ENCODE measurements around the gene PLA2G1B. TPM values are rescaled to one million over a fixed set of nuclear protein-coding genes. Genes with fewer than 3 reads are reported as not detected.

PLA2G1B gene
- total RNA-seq, 1 donor: not detected

- Histone ChIP-seq H3K27me3 (ENCODE audit: insufficient read depth, low read length) (peaks cover 49% of the 10 kb centered on the region), H3K27ac (ENCODE audit: low read depth, low read length) (no peak overlapping the region), H3K79me2 (ENCODE audit: insufficient read depth, low read length) (no peaks in the 10 kb centered on the region), H4K20me1 (ENCODE audit: insufficient read depth, low read length) (no peaks in the 10 kb centered on the region), H3K4me3 (ENCODE audit: insufficient read depth, low read length) (no peak overlapping the region), H3K9me3 (ENCODE audit: low read depth, low read length) (no peaks in the 10 kb centered on the region), H2AFZ (ENCODE audit: low read length) (no peak overlapping the region), H3K36me3 (ENCODE audit: insufficient read depth, low read length) (no peaks in the 10 kb centered on the region), H3K4me1 (ENCODE audit: insufficient read depth, low read length) (no peaks in the 10 kb centered on the region), H3K4me2 (ENCODE audit: insufficient read depth, low read length) (no peak overlapping the region)
- DNase-seq (ENCODE audit: insufficient read length, low spot score, missing footprints): no peak
- no peak for TF ChIP-seq CTCF (IDR thresholded peaks at IDR 0.05; ENCODE audit: extremely low read depth, low read depth, low read length)
These were observed 46.1 kb upstream of the PLA2G1B start for GRCh38 chr12:120373683-120374082.

GRCh38 chr12:120370343-120371243, 43.0 kb upstream of the PLA2G1B start:
- Histone ChIP-seq H3K4me2 (ENCODE audit: insufficient read depth, low read length) (no peak overlapping the region), H3K4me3 (ENCODE audit: insufficient read depth, low read length) (no peak overlapping the region), H4K20me1 (ENCODE audit: insufficient read depth, low read length) (no peaks in the 10 kb centered on the region), H3K4me1 (ENCODE audit: insufficient read depth, low read length) (no peaks in the 10 kb centered on the region), H3K36me3 (ENCODE audit: insufficient read depth, low read length) (no peaks in the 10 kb centered on the region), H2AFZ (ENCODE audit: low read length) (no peak overlapping the region), H3K79me2 (ENCODE audit: insufficient read depth, low read length) (no peaks in the 10 kb centered on the region), H3K9me3 (ENCODE audit: low read depth, low read length) (no peaks in the 10 kb centered on the region), H3K27me3 (ENCODE audit: insufficient read depth, low read length) (peaks cover 61% of the 10 kb centered on the region), H3K27ac (ENCODE audit: low read depth, low read length) (no peak overlapping the region)
- no peak for TF ChIP-seq CTCF (IDR thresholded peaks at IDR 0.05; ENCODE audit: extremely low read depth, low read depth, low read length)
- DNase-seq (ENCODE audit: insufficient read length, low spot score, missing footprints): no peak

GRCh38 chr12:120369603-120370342, 42.2 kb upstream of the PLA2G1B start:
- no peak overlapping the region for H3K4me2 ChIP-seq (ENCODE audit: insufficient read depth, low read length)
- DNase-seq (ENCODE audit: insufficient read length, low spot score, missing footprints): no peak

More at GRCh38 chr12:120369603-120370342, 42.2 kb upstream of the PLA2G1B start:
- Histone ChIP-seq H2AFZ (ENCODE audit: low read length) (no peak overlapping the region), H3K36me3 (ENCODE audit: insufficient read depth, low read length) (no peaks in the 10 kb centered on the region), H4K20me1 (ENCODE audit: insufficient read depth, low read length) (no peaks in the 10 kb centered on the region), H3K9me3 (ENCODE audit: low read depth, low read length) (no peaks in the 10 kb centered on the region), H3K79me2 (ENCODE audit: insufficient read depth, low read length) (no peaks in the 10 kb centered on the region), H3K27ac (ENCODE audit: low read depth, low read length) (no peak overlapping the region), H3K4me3 (ENCODE audit: insufficient read depth, low read length) (no peak overlapping the region), H3K4me1 (ENCODE audit: insufficient read depth, low read length) (no peaks in the 10 kb centered on the region), H3K27me3 (ENCODE audit: insufficient read depth, low read length) (peaks cover 54% of the 10 kb centered on the region)
- TF ChIP-seq CTCF (IDR thresholded peaks at IDR 0.05; ENCODE audit: extremely low read depth, low read depth, low read length): no peak
